Esophagus muscularis mucosa (tissue), 4 donors: ENCODE results near the gene RHOD. TPM values are rescaled to one million over a fixed set of nuclear protein-coding genes. Genes with fewer than 3 reads are reported as not detected.
A peak's percentile ranks its signal among the peaks of the same experiment; 100 is the strongest.

Experiments
- DNase-seq: peaks from one replicate; pipeline ENCODE4 v3.0.0-alpha.2; 2017; ENCODE audit errors: extremely low spot score
- H3K27ac ChIP-seq, 4 donors: fragments of 200-600 bp; sonication (generic); replicated peaks in 1 of 4; 1 replicate in 3 of 4; 2 replicates in 1 of 4; pipeline ENCODE4 v1.5.1; 2016 to 2019; ENCODE audit warnings: mild to moderate bottlenecking in 1 of 4
- H3K27me3 ChIP-seq, 4 donors: fragments of 200-600 bp; sonication (generic); one replicate each; pipeline versions ENCODE4 v1.5.1 to v1.6.0; 2016 to 2019
- H3K36me3 ChIP-seq, 4 donors: fragments of 200-600 bp; sonication (generic); one replicate each; pipeline ENCODE4 v1.5.1; 2016 to 2019
- H3K4me1 ChIP-seq, 4 donors: fragments of 200-600 bp; sonication (generic); one replicate each; pipeline ENCODE4 v1.5.1; 2016 to 2019
- H3K4me3 ChIP-seq, 4 donors: fragments of 200-600 bp; sonication (generic); 1 replicate in 2 of 4; 2 replicates in 2 of 4; pipeline ENCODE4 v1.5.1; 2016 to 2019; ENCODE audit warnings: mild to moderate bottlenecking in 4 of 4, moderate library complexity in 1 of 4
- H3K9me3 ChIP-seq, 4 donors: fragments of 200-600 bp; sonication (generic); 1 replicate in 3 of 4; 2 replicates in 1 of 4; pipeline ENCODE4 v1.5.1; 2016 to 2019
- EP300 ChIP-seq: sonication (generic); formaldehyde crosslinking; IDR thresholded peaks from one replicate; pipeline ENCODE4 v1.6.1; 2017; ENCODE audit warnings: antibody characterized with exemption
- POLR2A ChIP-seq: fragments of 450-650 bp; IDR thresholded peaks from one replicate; pipeline ENCODE4 v1.6.1; 2017; ENCODE audit warnings: antibody characterized with exemption, moderate library complexity, mild to moderate bottlenecking, low read depth
- POLR2AphosphoS5 ChIP-seq, 2 donors: sonication (generic); formaldehyde crosslinking; IDR thresholded peaks; one replicate each; pipeline ENCODE4 v1.6.1; 2017; ENCODE audit warnings: antibody characterized with exemption in 2 of 2
- WGBS: methylation state at CpG from one replicate; pipeline ENCODE4 v1.1.5; 2018; 5-methylcytosine and 5-hydroxymethylcytosine counted together
- intact Hi-C: fragments of 100-400 bp; cut with DNase I; formaldehyde crosslinking; loops from one replicate; pipeline ENCODE4 v1.15.1; 2023
- total RNA-seq, 4 donors: library from RNA; depleted of rRNA; stranded (reverse); fragments of >200 nt; gene quantifications; one replicate each; pipeline versions ENCODE4 v1.1.0 to v1.2.1, GENCODE V29; 2016
- TF ChIP-seq, protein P1 (sequence below), 3 experiments: fragments of 200-600 bp in 2 of 3; fragments of 450-650 bp in 1 of 3; sonication (generic) in 2 of 3; IDR thresholded peaks; one replicate each; pipeline ENCODE4 v1.5.1; 2017 to 2019; ENCODE audit warnings: antibody characterized with exemption in 3 of 3, mild to moderate bottlenecking in 2 of 3, moderate library complexity in 1 of 3

Gene RHOD
- total RNA-seq, 4 donors from 2014 or later = 14.4 to 34.7 (median 20.4) TPM

DNA sequence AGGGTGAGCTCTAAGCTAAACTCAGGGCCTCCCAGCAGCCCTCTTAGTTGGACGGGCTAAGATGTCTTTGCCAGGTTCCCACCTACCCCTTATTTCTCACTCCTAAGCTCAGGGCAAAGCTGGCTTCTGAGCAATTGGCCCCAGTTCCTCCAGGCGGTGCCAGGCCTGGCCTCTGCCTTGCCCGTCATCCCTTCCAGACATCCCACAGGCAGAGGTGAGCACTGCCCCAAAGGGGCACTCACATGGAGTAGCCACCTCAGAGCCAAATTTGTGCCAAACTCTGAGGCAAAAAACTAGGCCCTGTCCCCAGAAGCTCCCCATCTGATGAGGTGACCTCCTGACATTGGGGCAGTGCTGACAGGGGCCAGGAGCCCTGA, 9.7 kb downstream of the RHOD start:
- TF ChIP-seq, protein P1, sequence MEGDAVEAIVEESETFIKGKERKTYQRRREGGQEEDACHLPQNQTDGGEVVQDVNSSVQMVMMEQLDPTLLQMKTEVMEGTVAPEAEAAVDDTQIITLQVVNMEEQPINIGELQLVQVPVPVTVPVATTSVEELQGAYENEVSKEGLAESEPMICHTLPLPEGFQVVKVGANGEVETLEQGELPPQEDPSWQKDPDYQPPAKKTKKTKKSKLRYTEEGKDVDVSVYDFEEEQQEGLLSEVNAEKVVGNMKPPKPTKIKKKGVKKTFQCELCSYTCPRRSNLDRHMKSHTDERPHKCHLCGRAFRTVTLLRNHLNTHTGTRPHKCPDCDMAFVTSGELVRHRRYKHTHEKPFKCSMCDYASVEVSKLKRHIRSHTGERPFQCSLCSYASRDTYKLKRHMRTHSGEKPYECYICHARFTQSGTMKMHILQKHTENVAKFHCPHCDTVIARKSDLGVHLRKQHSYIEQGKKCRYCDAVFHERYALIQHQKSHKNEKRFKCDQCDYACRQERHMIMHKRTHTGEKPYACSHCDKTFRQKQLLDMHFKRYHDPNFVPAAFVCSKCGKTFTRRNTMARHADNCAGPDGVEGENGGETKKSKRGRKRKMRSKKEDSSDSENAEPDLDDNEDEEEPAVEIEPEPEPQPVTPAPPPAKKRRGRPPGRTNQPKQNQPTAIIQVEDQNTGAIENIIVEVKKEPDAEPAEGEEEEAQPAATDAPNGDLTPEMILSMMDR (IDR thresholded peaks at IDR 0.05) = no peak
- Histone ChIP-seq H3K9me3 (no peaks in the 10 kb centered on the region), H3K4me3 (no peak overlapping the region), H3K4me1 (peaks cover under 1 to 3% (median 2%) of the 10 kb centered on the region in 4 donors), H3K36me3 (peaks cover 0 to 9% (median 0%) of the 10 kb centered on the region in 4 donors), H3K27me3 (no peaks in the 10 kb centered on the region), H3K27ac (no peak overlapping the region)
- no peak for DNase-seq
- 84% methylated on average over 3 of the region's 3 CpGs for WGBS
- intact Hi-C loops = no loop called here

DNA sequence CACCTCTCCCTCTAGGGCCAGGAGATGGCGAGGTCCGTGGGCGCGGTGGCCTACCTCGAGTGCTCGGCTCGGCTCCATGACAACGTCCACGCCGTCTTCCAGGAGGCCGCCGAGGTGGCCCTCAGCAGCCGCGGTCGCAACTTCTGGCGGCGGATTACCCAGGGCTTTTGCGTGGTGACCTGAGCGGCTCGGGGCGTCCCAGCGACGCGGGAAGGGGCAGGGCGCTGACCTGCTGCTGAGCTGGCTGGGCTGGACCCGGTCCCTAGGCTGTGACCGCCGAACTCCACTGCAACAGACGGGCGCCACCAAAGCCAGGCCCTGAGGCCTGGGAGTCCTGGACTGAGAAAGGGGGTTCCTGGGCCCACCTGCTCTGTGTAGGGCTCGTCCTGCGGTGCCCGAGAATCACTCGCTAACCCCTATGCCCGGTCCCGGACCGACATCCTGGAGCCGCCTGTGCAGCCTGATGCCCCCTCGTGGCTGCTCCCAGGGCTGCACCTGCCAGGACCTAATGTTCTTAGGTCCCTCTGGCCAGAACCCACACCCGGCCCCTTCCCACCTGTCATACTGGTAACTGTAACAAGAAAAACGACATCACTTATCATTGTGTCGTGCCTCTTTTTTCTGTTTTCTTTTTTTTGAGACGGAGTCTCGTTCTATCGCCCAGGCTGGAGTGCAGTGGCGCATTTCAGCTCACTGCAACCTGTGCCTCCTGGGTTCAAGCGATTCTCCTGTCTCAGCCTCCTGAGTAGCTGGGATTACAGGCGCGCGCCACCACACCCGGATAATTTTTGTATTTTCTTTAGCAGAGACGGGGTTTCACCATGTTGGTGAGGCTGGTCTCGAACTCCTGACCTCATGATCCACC, 15.0 kb downstream of the RHOD start:
- TF ChIP-seq, protein P1 (IDR thresholded peaks at IDR 0.05) = peak; percentile 82 to 90 (median 82)
- no peak for TF ChIP-seq EP300
- peak in 1 of 2 donors; percentile 11 for TF ChIP-seq POLR2AphosphoS5 (IDR thresholded peaks at IDR 0.05)
- H3K4me1 ChIP-seq = peaks cover 0 to 7% (median 6%) of the 10 kb centered on the region in 4 donors
- H3K36me3 ChIP-seq = peaks cover 0 to 6% (median 0%) of the 10 kb centered on the region in 4 donors
- WGBS = 42% methylated on average over 37 of the region's 53 CpGs
- peak overlapping the region; percentile 30 to 46 (median 37) for H3K4me3 ChIP-seq
- intact Hi-C loops = no loop called here
- H3K9me3 ChIP-seq = no peaks in the 10 kb centered on the region
- no peak overlapping the region for H3K27ac ChIP-seq
- H3K27me3 ChIP-seq = no peaks in the 10 kb centered on the region
- no peak for DNase-seq

DNA sequence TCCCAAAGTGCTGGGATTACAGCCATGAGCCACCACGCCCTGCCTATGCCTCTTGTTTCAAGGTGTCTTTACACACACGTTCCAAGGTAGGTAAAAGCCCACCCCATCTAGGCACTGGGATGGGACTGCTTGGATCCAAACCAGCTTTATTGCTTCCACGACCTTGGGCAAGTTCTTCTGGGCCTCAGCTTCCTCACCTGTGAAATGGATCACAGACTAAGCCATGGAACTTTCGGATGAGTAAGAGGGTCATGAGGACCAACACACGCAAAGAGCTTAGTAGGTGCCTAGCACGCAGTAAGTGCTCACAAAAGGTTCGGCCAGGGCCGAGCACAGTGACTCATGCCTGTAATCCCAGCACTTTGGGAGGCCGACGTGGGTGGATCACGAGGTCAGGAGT, 15.6 kb downstream of the RHOD start:
- no peak for DNase-seq
- no peak overlapping the region for H3K27ac ChIP-seq
- H3K4me3 ChIP-seq = no peak overlapping the region
- H3K9me3 ChIP-seq = no peaks in the 10 kb centered on the region
- peaks cover 0 to 7% (median 6%) of the 10 kb centered on the region in 4 donors for H3K4me1 ChIP-seq
- 86% methylated on average over 9 of the region's 11 CpGs for WGBS
- intact Hi-C loops = no loop called here
- H3K36me3 ChIP-seq = no peaks in the 10 kb centered on the region
- TF ChIP-seq POLR2A = no peak
- TF ChIP-seq EP300 = no peak
- TF ChIP-seq POLR2AphosphoS5 (IDR thresholded peaks at IDR 0.05) = no peak
- TF ChIP-seq, protein P1 (IDR thresholded peaks at IDR 0.05) = no peak
- peaks cover 0 to 1% (median 0%) of the 10 kb centered on the region in 4 donors for H3K27me3 ChIP-seq

DNA sequence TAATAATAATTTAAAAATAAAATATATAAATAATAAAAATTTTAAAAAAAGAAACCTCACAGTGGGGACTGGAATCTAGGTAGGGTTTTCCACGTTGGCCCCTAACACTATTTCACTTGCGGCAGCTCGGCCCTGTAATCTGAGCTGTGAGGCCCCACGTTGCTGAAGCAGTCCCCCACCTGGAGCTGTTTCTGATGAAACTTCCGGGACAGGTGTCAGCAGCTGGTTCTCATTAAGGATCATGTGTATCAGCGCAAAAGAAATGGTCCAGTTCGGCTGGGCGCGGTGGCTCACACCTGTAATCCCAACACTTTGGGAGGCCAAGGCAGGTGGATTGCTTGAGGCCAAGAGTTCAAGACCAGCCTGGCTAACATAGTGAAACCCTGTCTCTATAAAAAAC, 17.3 kb downstream of the RHOD start:
- no peak for DNase-seq
- H3K27ac ChIP-seq = no peak overlapping the region
- 93% methylated on average over 9 of the region's 9 CpGs for WGBS
- TF ChIP-seq, protein P1 (IDR thresholded peaks at IDR 0.05) = no peak
- TF ChIP-seq EP300 = no peak
- TF ChIP-seq POLR2A = no peak
- no peak for TF ChIP-seq POLR2AphosphoS5 (IDR thresholded peaks at IDR 0.05)
- H3K9me3 ChIP-seq = no peaks in the 10 kb centered on the region
- peaks cover 0 to 7% (median 6%) of the 10 kb centered on the region in 4 donors for H3K4me1 ChIP-seq
- peaks cover 0 to 15% (median 0%) of the 10 kb centered on the region in 4 donors for H3K27me3 ChIP-seq
- intact Hi-C loops = no loop called here
- no peak overlapping the region for H3K4me3 ChIP-seq
- H3K36me3 ChIP-seq = no peaks in the 10 kb centered on the region
